Islet of Langerhans (tissue), 1 donor: ENCODE results near the gene CDH24.

ENCODE experiments used
- FAIRE-seq: peaks from one replicate; lab custom pipeline; 2011; peaks lifted over from hg19 to GRCh38; lab: Jason Lieb, UNC

Gene CDH24

GRCh38 chr14:23045419-23046357 is 11.6 kb downstream of the CDH24 start:
- no peak for FAIRE-seq

DNA sequence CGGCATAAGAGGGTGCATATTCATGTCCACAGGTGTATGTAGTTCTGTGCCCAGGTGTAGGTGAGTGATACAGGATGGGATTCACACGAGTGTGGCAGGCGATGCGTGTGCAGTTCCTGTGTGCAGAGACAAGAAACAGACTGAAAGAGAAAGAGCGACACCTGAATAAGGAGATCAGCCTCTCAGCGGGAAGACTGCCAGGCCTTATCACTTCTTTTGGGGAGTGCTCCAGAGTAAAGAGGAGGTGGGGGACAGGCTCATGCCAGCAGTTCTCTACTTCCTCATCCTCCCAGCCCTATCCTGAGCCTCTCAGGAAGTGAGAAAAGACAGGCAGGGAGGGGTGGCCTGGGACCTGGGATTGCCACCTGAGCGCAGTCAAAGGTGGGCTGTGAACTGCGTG is 12.5 kb downstream of the CDH24 start:
- no peak for FAIRE-seq

DNA sequence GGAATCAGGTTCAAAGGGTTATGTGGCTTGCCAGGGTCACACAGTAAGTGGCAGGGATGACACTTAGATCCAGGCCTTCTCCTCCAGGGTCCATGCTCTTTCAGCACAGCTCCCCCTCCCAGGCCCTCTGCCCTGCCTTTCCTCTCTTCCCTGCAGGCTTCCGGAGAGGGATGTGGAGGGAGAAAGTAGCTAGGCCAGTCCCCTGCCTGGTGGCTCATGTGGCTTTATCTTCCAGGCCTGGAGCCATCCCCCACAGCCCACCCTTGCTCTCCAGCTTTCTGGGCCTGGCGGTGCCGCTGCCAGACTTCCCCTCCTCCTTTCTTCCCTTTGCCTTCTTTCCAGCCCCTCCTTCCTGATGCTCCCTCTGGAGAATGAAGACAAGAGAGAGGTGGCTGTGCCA is 13.6 kb downstream of the CDH24 start:
- no peak for FAIRE-seq

GRCh38 chr14:23043145-23043544 is 14.2 kb downstream of the CDH24 start:
- FAIRE-seq = no peak

- no peak for FAIRE-seq
These were observed 15.0 kb downstream of the CDH24 start, which contains the start of gene PSMB11 for GRCh38 chr14:23042162-23042965. PSMB11 (plus strand) TSS chr14:23042212; CDS start chr14:23042226, 14 bp downstream.

- no peak for FAIRE-seq
These were observed 15.6 kb downstream of the CDH24 start for GRCh38 chr14:23041729-23042128.

DNA sequence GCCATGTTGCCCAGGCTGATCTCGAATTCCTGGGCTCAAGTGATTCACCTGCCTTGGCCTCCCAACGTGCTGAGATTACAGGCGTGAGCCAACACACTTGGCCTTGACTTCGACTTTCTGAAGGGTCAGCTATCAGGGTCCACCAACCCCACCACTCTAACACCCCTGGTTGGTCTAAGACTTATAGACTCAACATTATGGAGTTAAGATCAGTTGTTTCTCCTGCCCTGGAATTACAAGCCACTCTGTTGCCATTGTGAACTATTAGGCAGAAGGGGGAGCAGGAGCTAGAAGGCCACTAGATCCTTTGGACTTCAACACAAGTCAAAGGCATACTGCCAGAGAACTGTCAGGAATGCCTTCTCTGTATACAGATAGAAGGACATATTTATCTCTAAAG is 17.2 kb downstream of the CDH24 start:
- FAIRE-seq = no peak

GRCh38 chr14:23035303-23036144 is 21.8 kb downstream of the CDH24 start:
- no peak for FAIRE-seq

GRCh38 chr14:23034498-23035302 is 22.6 kb downstream of the CDH24 start, which contains the start of gene PSMB5:
PSMB5 (minus strand) TSS chr14:23034900; CDS start chr14:23034881, 19 bp downstream.
- peak; percentile 78 for FAIRE-seq

GRCh38 chr14:23033801-23034497 is 23.4 kb downstream of the CDH24 start:
- FAIRE-seq = no peak

DNA sequence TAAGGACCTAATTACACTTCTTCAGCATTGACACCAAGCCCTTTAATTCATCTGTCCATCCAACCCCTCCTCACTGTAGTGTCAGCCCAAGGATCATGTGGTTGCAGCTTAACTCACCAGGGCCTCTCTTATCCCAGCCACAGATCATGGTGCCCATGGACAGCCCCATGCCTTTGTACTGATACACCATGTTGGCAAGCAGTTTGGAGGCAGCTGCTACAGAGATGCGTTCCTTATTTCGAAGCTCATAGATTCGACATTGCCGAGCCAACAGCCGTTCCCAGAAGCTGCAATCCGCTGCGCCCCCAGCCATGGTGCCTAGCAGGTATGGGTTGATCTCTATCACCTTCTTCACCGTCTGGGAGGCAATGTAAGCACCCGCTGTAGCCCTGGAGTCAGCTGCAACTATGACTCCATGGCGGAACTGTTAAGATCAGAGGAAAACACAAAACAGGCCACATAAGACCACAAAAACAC is 24.0 kb downstream of the CDH24 start:
- no peak for FAIRE-seq

GRCh38 chr14:23030936-23031335 is 26.4 kb downstream of the CDH24 start:
- FAIRE-seq = no peak

GRCh38 chr14:23028799-23029198 is 28.5 kb downstream of the CDH24 start:
- no peak for FAIRE-seq

- FAIRE-seq = no peak
These were observed 32.0 kb downstream of the CDH24 start for GRCh38 chr14:23025151-23025814.

GRCh38 chr14:23024612-23025075 is 32.7 kb downstream of the CDH24 start:
- no peak for FAIRE-seq

DNA sequence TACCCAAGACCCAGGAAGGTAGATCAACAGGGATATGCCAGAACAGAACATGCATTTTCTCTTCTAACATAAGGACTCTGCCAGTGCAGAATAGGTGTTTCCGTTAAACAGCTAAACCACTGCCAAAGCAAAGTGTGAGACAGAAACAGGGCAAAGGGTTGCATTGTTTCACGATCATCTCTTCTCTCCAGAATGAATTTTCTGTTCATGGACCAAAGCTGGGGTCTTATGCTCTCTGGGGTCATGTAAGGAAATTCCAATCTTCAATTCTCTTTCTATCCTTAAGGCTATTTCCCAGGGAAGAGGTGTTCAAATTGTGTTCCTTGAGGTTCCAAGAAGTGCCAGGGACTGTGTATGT is 33.5 kb downstream of the CDH24 start:
- no peak for FAIRE-seq

GRCh38 chr14:23023022-23023794 is 34.1 kb downstream of the CDH24 start:
- FAIRE-seq = no peak

GRCh38 chr14:23021889-23022442 is 35.4 kb downstream of the CDH24 start:
- FAIRE-seq = no peak

DNA sequence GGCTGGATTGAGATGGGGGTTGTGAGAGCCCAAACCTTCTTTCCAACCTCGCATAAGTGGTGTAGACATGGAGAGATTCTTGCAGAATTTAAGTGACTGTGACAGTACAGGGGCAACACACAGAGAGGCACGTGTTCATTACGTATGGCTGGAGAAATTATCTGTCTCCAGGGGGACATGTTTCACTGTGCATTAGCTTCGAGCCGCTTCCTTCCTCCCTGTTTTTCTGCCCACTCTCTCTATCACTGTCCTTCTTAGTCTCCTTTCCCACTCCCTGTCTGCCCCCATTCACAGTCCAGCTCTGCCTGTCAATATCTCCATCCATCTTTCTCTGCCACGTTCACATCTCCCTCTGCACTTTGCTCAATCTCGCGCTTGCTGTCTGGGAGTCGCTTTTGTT is 35.9 kb downstream of the CDH24 start:
- FAIRE-seq = no peak
